ENCODE measurements around the gene THADA.

GRCh38 chr2:43610361-43610760 is 14.5 kb upstream of the THADA start:
- TF ChIP-seq CTCF (IDR thresholded peaks at IDR 0.05) (no peak), POLR2A (IDR thresholded peaks at IDR 0.05) (no peak)
